Stimulated activated CD4-positive, alpha-beta T cell treated with anti-CD3 and anti-CD28 coated beads, Interleukin-1b, Interleukin-23, amount 100 ng/mL, for 4 hours (primary cell): ENCODE data around the gene CHTOP.
"Not testable (repeated sequence)": the region's sequence is repeated elsewhere in the genome, so short reads cannot be mapped to it uniquely, and the experiment has no call there.

Source experiments
- DNase-seq, 2 donors: peaks; one replicate each; pipeline ENCODE4 v3.0.0-alpha.2; 2020; ENCODE audit warnings: low read depth in 2 of 2

CHTOP gene

DNA sequence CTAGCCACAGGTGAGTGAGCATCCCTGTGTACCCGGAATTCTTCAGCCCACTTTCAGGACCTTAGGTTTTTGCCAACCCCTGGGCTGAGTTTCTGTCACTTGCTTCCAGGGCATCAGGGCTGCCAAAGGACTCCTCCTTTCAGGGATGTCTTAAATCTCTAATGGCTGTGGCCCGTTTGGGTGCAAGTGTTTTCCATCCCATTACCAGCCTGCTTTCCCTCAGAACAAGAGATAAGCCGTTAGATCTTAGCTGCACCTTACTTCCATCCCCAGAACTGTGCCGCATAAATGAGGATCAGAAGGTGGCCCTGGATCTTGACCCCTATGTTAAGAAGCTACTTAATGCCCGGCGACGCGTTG lies 25.3 kb downstream of the CHTOP start:
- DNase-seq: no peak

DNA sequence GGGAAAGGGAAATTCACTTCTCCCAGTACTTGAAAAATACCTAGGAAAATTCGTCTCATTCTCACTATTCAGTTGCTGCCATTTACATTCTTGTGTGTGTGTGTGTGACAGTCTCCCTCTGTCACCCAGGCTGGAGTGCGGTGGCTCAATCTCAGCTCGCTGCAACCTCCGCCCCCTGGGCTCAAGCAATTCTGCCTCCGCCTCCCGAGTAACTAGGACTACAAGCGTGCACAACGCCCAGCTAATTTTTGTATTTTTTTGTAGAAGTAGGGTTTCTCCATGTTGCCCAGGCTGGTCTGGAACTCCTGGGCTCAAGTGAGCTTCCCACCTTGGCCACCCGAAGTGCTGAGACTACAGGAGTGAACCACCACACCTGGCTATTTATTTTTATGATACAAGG lies 25.8 kb downstream of the CHTOP start:
- DNase-seq: no peak

DNA sequence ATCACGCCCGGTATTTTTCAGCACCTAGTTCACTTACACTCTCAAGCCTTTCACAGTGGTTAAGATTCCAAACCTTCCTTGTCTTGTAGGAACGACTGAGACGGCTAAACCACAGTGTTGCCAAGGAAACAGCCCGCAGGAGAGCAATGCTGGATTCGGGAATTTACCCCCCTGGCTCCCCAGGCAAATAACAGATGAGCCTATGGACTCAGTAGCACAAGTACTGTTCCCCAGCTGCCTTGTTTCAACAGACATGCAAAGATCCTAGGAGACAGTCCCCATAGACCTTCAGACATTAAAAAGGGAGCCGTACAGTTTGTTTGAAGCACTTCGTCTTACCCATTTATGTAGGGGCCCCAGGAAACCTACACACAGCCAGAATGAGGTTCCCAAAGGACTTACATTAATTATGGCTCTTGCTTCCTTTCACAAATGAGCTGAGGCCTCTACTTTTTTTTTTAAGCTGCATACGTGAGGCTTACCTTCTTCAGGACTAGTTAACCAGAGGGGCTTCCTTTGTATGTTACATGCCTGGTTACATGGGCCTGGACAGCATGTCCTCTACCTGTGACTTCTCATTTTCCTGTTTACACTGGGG lies 27.3 kb downstream of the CHTOP start:
- no peak for DNase-seq

DNA sequence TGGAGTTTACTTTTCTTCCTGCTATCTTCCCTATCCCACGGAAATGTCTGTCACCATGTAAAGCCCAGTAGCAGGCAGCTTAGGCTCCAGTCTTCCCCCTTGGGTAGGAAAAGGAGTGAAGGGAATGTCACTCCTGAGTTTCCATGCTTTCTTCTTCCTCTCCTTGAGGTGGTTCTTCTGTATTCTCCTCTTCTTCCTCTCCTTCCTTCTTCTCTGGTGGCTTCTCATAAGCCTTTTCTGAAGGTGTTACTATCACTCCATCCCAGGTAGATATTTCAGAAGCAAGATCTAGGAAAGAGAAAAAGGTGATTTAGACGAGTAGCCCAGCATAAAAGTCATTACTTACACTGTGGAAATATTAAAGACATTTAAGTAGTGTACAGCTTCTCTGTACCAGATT lies 28.4 kb downstream of the CHTOP start:
- no peak for DNase-seq

DNA sequence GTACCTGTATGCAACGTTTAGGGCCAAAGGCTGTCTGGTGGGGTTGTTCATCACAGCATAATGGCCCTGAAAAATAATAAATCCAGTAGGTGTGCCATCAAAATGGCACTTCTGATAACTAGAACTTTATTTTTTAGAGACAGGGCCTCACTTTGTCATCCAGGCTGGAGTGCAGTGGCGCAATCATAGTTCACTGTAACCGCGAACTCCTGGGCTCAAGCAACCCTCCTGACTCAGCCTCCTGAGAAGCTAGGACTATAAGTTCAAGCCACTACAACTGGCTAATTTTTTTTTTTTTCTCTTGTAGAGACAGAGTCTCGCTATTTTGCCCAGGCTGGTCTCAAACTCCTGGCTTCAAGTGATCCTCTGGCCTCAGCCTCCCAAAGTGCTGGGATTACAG lies 29.3 kb downstream of the CHTOP start:
- no peak for DNase-seq

DNA sequence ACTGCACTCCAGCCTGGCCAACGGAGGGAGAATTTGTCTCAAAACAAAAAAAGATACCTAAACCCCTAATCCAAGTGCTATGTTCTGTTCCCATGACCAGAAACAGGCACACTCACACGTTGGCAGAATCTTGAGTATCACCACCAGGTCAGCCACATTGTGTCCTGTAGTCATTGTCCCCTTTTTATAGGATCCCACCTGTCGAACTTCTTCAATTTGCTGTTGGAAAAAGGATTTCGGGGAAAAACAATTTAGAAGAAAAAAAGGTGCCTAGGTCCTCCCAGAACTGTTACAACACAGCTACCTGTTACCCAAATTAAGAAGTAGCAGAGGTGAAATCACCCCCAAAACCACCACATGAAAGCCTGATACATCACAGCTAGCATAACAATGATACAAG lies 33.6 kb downstream of the CHTOP start:
- DNase-seq: no peak

DNA sequence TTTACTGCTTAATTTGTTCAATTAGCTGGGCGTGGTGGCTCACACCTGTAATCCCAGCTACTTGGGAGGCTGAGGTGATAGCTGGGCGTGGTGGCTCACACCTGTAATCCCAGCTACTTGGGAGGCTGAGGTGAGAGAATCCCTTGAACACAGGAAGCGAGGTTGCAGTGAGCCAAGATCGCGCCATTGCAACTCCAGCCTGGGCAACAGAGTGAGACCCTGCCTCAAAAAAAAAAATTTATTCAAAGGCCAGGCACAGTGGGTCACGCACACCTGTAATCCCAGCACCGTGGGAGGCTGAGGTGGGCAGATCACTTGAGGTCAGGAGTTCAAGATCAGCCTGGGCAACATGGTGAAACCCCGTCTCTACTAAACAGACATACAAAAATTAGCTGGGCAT lies 34.8 kb downstream of the CHTOP start:
- not testable (repeated sequence) for DNase-seq

DNA sequence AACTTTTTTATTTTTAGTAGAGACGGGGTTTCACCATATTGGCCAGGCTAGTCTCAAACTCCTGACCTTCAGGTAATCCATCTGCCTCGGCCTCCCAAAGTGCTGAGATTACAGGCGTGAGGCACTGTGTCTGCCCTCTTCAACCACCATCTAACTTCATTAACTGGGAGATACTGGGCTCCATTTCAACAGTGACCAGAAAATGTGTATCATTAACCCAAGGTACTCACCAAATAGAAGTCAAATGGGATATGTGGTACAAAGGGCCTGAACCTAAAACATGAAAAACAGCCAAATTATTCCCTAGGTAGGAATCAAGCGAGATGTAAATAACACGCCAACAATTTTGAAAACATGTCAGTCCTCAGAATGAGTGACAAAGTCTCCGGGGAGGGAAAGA lies 35.7 kb downstream of the CHTOP start:
- no peak for DNase-seq

DNA sequence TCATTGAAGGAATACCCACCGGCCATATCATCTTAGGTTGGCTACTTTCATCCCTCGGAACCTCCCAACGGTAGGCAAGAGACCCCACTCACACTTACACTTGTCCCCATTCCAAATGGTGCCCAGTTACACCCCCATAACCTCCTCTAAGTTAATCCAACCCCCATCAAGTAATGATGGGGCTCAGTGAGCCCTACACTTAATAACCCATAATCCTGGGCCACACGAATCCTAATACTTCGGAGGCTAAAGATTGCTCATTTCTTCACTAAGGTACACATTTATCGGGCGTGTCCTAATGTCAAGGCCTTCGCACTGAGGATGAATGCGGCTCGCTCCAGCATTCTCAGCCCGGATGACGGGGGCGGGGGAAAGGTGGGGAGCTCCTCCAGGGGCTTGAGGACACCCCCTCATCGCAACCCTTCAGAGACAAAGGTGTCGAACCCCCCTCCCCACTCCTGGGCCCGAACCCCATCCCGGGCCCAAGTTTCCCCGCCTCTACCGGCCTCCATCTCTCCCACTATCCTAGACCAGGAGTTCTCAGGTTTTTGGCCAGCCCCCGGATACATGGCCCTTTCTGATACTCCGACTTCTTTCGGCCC lies 36.5 kb downstream of the CHTOP start:
- DNase-seq: no peak

DNA sequence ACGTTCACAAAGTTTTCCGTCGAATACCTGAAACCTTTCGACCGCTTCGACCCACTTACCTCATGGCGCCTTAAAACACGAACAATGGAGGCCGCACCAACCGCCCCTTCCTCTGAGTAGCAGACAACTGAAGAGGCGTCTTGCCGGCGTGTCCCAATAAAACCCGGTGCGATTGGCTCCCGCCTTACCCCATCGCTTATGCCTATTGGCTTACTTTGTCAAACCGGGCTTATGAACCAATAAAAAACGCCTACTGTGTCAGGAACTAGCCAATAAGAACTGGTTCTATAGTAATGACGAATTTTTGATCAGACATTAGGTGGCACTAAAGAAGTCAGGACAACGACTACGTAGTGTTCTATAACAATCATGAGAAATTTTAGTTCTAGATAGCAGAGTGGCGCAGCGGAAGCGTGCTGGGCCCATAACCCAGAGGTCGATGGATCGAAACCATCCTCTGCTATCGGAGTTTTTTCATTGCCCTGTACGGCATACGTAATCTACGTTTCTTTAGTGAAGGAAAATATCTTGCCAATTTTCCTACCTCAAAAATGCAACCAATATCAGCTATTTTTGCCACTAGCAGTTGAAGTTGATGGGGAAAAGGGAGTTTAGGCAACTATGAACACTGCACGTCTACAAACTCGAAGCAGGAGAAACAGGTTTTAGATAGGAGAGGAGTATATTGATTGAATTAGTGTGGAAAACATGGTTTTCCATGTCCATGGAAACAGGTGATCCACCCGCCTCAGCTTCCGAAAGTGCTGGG lies 37.2 kb downstream of the CHTOP start, which contains the start of gene ILF2:
TSS of gene ILF2 (minus strand) at position 135 of the 769 bp plus-strand sequence. CDS start at position 64, 71 bp downstream.
- DNase-seq: peak; percentile 92 to 94

DNA sequence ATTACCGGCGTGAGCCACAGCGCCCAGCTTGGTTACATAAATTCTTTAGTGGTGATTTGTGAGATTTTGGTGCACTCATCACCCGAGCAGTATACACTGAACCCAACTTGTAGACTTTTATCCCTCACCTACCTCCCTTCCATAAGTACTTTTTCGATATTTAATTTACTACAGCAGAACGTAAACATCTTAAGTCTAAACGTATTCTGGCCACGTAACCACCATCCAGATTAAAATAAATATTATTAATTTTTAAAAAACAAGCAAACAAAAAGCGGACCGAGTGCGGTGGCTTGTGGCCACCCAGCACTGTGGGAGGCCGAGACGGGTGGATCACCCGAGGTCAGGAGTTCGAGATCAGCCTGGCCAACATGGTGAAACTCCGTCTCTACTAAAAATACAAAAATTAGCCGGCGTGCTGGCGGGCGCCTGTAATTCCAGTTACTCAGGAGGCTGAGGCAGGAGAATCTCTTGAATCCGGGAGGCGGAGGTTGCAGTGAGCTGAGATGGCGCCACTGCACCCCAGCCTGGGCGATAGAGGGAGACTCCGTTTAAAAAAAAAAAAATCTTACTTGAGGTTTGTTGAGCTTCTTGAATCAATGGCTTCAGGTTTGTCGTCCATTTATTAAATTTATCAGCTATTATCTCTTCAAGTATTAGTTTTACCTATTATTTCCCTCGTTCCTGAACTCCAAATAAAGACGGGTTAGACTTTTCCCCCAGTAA lies 37.9 kb downstream of the CHTOP start:
- not testable (repeated sequence) for DNase-seq

DNA sequence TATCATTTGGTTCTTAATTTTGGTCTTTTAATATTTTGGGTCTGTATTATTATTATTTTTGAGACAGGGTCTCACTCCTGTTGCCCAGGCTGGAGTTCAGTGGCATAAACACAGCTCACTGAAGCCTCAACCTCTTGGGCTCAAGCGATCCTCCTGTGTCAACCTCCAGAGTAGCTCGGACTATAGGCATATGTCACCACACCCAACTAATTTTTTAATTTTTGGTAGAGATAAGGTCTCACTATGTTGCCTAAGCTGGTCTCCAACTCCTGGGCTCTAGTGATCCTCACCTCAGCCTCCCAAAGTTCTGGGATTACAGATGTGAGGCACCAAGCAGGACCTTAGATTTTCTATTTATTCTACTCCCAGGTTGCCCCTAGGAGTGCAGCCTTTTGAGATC lies 39.6 kb downstream of the CHTOP start:
- DNase-seq: no peak

DNA sequence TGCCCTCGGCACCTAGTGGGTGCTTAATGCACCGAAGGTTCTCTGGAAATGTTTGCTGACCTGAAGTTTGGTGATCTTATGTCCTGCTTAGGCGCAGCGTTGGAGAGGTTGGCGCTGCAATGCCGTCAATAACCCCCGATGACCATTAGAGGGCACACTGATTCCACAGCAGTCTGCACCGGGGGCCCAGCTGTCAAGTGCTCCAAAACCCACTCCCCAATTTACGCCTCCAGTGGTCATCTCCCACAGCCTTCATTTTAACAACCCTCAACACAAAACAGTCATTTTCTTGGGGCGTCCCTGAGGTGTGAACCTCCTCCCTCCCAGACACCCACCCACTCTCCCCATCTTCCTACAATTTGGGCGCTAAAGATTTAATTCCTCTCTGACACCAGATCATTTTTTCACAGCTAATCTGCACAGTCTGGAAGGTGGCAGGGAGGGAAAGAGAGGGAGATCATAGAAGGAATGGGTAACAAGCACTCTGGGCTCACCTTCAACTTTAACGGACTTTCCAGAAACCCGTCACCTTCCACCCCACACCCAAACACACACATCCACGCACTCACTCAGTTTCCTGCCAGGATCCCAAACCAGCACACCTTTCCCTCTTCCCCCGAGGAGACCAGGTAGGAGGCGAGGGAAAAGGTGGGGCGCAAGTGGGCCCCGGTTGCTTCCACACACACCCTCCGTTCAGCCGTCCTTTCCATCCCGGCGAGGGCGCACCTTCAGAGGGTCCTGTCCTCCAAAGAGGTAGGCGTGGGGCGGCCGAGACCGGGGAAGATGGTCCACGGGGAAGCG lies 44.1 kb downstream of the CHTOP start:
- no peak for DNase-seq

DNA sequence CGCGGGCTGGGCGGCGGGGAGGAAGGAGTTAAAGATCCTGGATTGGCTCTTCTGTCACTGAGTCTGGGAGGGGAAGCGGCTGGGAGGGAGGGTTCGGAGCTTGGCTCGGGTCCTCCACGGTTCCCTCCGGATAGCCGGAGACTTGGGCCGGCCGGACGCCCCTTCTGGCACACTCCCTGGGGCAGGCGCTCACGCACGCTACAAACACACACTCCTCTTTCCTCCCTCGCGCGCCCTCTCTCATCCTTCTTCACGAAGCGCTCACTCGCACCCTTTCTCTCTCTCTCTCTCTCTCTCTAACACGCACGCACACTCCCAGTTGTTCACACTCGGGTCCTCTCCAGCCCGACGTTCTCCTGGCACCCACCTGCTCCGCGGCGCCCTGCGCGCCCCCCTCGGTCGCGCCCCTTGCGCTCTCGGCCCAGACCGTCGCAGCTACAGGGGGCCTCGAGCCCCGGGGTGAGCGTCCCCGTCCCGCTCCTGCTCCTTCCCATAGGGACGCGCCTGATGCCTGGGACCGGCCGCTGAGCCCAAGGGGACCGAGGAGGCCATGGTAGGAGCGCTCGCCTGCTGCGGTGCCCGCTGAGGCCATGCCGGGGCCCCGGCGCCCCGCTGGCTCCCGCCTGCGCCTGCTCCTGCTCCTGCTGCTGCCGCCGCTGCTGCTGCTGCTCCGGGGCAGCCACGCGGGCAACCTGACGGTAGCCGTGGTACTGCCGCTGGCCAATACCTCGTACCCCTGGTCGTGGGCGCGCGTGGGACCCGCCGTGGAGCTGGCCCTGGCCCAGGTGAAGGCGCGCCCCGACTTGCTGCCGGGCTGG lies 44.9 kb downstream of the CHTOP start, which contains the start of gene NPR1:
TSS of gene NPR1 (plus strand) at position 170 of the 818 bp plus-strand sequence. CDS start at position 591, 421 bp downstream.
- DNase-seq: no peak

DNA sequence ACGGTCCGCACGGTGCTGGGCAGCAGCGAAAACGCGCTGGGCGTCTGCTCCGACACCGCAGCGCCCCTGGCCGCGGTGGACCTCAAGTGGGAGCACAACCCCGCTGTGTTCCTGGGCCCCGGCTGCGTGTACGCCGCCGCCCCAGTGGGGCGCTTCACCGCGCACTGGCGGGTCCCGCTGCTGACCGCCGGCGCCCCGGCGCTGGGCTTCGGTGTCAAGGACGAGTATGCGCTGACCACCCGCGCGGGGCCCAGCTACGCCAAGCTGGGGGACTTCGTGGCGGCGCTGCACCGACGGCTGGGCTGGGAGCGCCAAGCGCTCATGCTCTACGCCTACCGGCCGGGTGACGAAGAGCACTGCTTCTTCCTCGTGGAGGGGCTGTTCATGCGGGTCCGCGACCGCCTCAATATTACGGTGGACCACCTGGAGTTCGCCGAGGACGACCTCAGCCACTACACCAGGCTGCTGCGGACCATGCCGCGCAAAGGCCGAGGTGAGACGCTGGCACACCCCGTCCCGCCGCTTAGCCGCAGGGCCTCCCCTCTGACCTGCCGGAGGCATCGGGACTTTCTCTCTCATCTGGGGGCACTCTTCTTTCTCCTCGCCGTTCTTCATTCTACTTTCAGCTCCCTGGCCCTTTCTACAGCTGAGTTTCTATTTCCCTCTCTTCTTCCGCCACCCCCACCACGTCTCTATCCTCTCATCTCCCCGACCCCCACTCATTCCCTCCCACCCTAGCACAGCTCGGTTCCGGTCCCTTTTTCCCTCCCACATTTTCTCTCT lies 45.7 kb downstream of the CHTOP start:
- DNase-seq: no peak

DNA sequence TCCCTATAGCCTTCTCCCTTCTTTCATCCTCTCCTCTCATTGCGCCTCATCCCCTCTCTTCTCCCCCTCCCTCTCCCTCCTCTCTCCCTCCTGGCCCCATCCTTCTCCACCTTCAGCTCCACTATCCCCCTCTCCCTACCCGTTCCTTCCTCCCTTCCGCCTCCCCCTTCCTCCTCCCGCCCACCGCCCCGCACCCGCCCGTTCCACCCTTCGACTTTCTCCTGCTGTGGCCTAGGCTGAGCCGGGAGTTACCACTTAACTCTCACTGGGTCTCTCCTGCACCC lies 46.2 kb downstream of the CHTOP start:
- no peak for DNase-seq

DNA sequence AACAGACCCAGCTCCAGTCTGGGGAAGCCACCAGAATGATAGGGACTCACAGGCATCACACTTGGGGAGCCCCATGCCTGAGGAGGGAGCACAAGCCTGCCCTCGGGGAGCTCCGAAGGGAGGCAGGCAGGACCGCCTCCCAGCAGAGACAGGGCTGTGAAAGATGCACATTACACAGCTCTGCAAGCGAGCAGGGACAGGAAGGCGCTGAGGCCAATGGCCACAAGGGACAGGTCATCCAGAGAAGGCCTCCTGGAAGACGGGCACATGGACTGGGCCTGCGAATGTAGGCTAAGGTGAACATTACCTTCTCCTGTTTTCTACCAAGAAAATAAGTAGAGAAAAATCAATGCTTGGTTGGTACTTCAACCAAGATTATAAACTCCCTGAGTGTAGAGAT lies 48.9 kb downstream of the CHTOP start:
- no peak for DNase-seq

DNA sequence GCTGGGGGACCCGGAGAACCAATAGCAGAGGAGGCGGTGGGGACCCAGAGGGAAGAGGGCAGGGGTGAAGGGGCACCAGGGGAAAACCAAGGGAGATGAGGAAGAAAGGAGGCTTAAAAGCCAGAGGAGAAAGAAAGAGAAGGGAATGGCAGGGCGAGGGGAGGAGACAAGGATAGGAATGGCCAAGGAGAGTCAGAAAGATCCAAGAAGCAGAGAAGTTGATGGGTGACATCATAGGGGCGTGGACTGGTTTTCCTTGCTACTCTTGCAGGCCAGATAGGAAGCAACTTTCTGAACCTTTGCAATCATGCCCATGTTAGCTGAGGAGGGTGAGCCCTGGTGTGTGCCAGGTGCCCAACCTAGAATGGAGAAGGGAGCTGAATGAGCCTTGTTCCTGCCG lies 50.0 kb downstream of the CHTOP start:
- no peak for DNase-seq

DNA sequence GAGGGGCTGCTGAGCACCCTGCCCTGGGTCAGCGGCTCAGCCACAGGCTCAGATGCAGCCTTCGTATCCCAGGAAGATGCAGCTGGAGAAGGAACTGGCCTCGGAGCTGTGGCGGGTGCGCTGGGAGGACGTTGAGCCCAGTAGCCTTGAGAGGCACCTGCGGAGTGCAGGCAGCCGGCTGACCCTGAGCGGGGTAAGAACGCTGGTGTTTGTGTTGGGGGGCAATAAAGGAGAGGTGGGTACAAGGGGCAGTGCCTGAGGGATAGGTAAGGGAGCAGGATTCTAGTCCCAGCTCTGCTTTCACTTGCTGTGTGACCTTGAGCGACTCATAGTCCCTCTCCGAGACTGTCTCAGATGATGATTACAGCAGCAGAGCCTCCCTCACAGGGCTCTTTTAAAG lies 51.0 kb downstream of the CHTOP start:
- DNase-seq: no peak
